CD14-positive monocyte (primary cell): ENCODE results near the gene SSTR4. TPM values are rescaled to one million over a fixed set of nuclear protein-coding genes. Genes with fewer than 3 reads are reported as not detected.

Experiments used
- DNase-seq, 3 donors: peaks; one replicate each; pipeline ENCODE4 v3.0.0-alpha.2; 2011 to 2022
- H2AFZ ChIP-seq: 2 replicates; pipeline ENCODE4 v1.6.0; 2012; ENCODE audit warnings: mild to moderate bottlenecking, low read depth, low read length, inconsistent platforms; ENCODE audit not compliant: insufficient read depth, poor library complexity, severe bottlenecking
- H3K27ac ChIP-seq, 2 donors: 1 replicate in 1 of 2; 2 replicates in 1 of 2; pipeline ENCODE4 v1.5.1; 2012 to 2013; ENCODE audit warnings: low read length in 2 of 2, control low read depth in 1 of 2, inconsistent platforms in 1 of 2, low read depth in 1 of 2, mild to moderate bottlenecking in 1 of 2
- H3K27me3 ChIP-seq, 2 donors: one replicate each; pipeline versions ENCODE4 v1.6.0 to v1.6.1; 2011 to 2013; ENCODE audit warnings: low read length in 2 of 2; ENCODE audit not compliant: control insufficient read depth in 2 of 2, insufficient read depth in 2 of 2
- H3K36me3 ChIP-seq, 2 donors: replicated peaks in 1 of 2; 1 replicate in 1 of 2; 2 replicates in 1 of 2; pipeline versions ENCODE4 v1.5.1 to v1.6.1; 2012 to 2013; ENCODE audit warnings: low read length in 2 of 2, control low read depth in 1 of 2, inconsistent platforms in 1 of 2, mild to moderate bottlenecking in 1 of 2; ENCODE audit not compliant: insufficient read depth in 2 of 2, control insufficient read depth in 1 of 2
- H3K4me1 ChIP-seq, 2 donors: 1 replicate in 1 of 2; 2 replicates in 1 of 2; pipeline versions ENCODE4 v1.5.1 to v1.6.1; 2012 to 2013; ENCODE audit warnings: low read length in 2 of 2, control low read depth in 1 of 2, inconsistent platforms in 1 of 2, mild to moderate bottlenecking in 1 of 2, moderate library complexity in 1 of 2; ENCODE audit not compliant: insufficient read depth in 2 of 2, control insufficient read depth in 1 of 2
- H3K4me2 ChIP-seq: replicated peaks from 2 replicates; pipeline ENCODE3; 2012; ENCODE audit warnings: low read length, moderate library complexity, mild to moderate bottlenecking; ENCODE audit not compliant: poor library complexity, severe bottlenecking; ENCODE audit errors: extremely low read depth
- H3K4me3 ChIP-seq, 3 experiments: fragments of 200-600 bp in 1 of 3; sonication (generic) in 1 of 3; replicated peaks in 1 of 3; 1 replicate in 2 of 3; 2 replicates in 1 of 3; pipeline ENCODE4 v1.5.1; 2011 to 2013; ENCODE audit warnings: low read length in 3 of 3, mild to moderate bottlenecking in 3 of 3, control low read depth in 2 of 3, low read depth in 2 of 3, inconsistent platforms in 1 of 3, moderate library complexity in 1 of 3
- H3K79me2 ChIP-seq: 2 replicates; pipeline ENCODE4 v1.6.0; 2012; ENCODE audit warnings: mild to moderate bottlenecking, control low read depth, inconsistent platforms, low read length, moderate library complexity; ENCODE audit not compliant: insufficient read depth
- H3K9ac ChIP-seq: 2 replicates; pipeline ENCODE4 v1.6.0; 2017; ENCODE audit warnings: low read length, mild to moderate bottlenecking; ENCODE audit not compliant: insufficient read depth, poor library complexity, severe bottlenecking
- H3K9me3 ChIP-seq, 2 donors: replicated peaks in 1 of 2; 1 replicate in 1 of 2; 2 replicates in 1 of 2; pipeline versions ENCODE4 v1.5.1 to v1.6.1; 2012 to 2013; ENCODE audit warnings: low read length in 2 of 2, control low read depth in 1 of 2; ENCODE audit not compliant: control insufficient read depth in 1 of 2, insufficient read depth in 1 of 2
- H4K20me1 ChIP-seq: 2 replicates; pipeline ENCODE4 v1.6.0; 2012; ENCODE audit warnings: mild to moderate bottlenecking, low read length, control low read depth, moderate library complexity; ENCODE audit not compliant: insufficient read depth
- H3K27ac Mint-ChIP-seq, 7 donors: one replicate each; pipeline ENCODE4 v1.8.0; 2020; ENCODE audit warnings: mild to moderate bottlenecking in 7 of 7, mixed read lengths in 7 of 7, moderate library complexity in 6 of 7, inconsistent platforms in 2 of 7
- H3K27me3 Mint-ChIP-seq, 3 donors: one replicate each; pipeline ENCODE4 v1.8.0; 2021 to 2022; ENCODE audit warnings: low read depth in 3 of 3, mild to moderate bottlenecking in 3 of 3, mixed read lengths in 3 of 3, moderate library complexity in 3 of 3, inconsistent platforms in 1 of 3
- H3K36me3 Mint-ChIP-seq, 2 donors: one replicate each; pipeline ENCODE4 v1.8.0; 2020; ENCODE audit warnings: mixed read lengths in 2 of 2, inconsistent platforms in 1 of 2, mild to moderate bottlenecking in 1 of 2
- H3K4me1 Mint-ChIP-seq: one replicate; pipeline ENCODE4 v1.8.0; 2020; ENCODE audit warnings: mild to moderate bottlenecking, mixed read lengths
- H3K4me3 Mint-ChIP-seq, 2 donors: one replicate each; pipeline ENCODE4 v1.8.0; 2020; ENCODE audit warnings: mild to moderate bottlenecking in 2 of 2, mixed read lengths in 2 of 2, moderate library complexity in 1 of 2
- H3K9me3 Mint-ChIP-seq, 7 donors: one replicate each; pipeline ENCODE4 v1.8.0; 2020 to 2022; ENCODE audit warnings: mixed read lengths in 7 of 7, mild to moderate bottlenecking in 6 of 7, moderate library complexity in 6 of 7, inconsistent platforms in 2 of 7
- WGBS: methylation state at CpG from one replicate; pipeline ENCODE4 v1.1.5; 2013; ENCODE audit warnings: missing lambda C conversion rate; ENCODE audit not compliant: insufficient coverage; 5-methylcytosine and 5-hydroxymethylcytosine counted together
- intact Hi-C, 2 donors: fragments of 100-400 bp; cut with micrococcal nuclease; formaldehyde crosslinking; loops; one replicate each; pipeline versions ENCODE4 v1.15.0 to v1.15.1; 2023
- polyA plus RNA-seq, 3 donors: library from polyadenylated mRNA; depleted of rRNA in 1 of 3; unstranded in 2 of 3; stranded (reverse) in 1 of 3; fragments of 300-500 nt in 2 of 3; fragments of >200 nt in 1 of 3; fragmentation: Illumina TruSeq in 2 of 3; gene quantifications; 1 replicate in 2 of 3; 2 replicates in 1 of 3; pipeline ENCODE4 v1.2.3, GENCODE V29; 2012 to 2021
- TF ChIP-seq, protein P1 (sequence below): fragments of 200-600 bp; IDR thresholded peaks from one replicate; pipeline ENCODE4 v1.8.0; 2022; ENCODE audit warnings: antibody characterized with exemption, mild to moderate bottlenecking

The SSTR4 gene
- polyA plus RNA-seq, 3 donors = not detected

DNA sequence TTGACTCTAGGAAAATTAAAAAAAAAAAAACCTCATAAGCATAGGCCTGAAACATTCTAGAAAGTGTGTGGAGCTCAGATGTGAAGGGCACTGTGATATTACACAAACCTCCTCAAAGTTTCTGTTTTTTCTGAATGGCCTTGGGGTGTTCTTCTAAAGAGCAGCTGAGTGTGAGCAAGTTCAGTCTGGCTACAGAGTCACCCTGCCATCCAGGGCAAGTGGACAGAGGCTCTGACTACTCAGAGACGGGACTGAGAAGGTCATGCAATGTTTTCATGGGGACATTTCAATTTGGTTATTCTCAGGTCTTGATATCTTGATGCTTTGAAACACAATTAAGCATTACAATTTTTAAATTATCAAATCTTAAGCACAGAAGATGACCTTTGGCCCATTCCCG is 36.6 kb upstream of the SSTR4 start:
- H3K4me1 Mint-ChIP-seq = peaks cover 11% of the 10 kb centered on the region
- no peaks in the 10 kb centered on the region for H3K4me1 ChIP-seq
- no peaks in the 10 kb centered on the region for H3K36me3 Mint-ChIP-seq
- peaks cover 2 to 7% (median 4%) of the 10 kb centered on the region in 3 donors for H3K27me3 Mint-ChIP-seq
- 83% methylated on average over 1 of the region's 2 CpGs for WGBS
- no peak overlapping the region for H3K27ac Mint-ChIP-seq
- no peaks in the 10 kb centered on the region for H3K36me3 ChIP-seq
- H3K9me3 Mint-ChIP-seq = peaks cover 0 to 7% (median 4%) of the 10 kb centered on the region in 7 donors
- H3K79me2 ChIP-seq = no peaks in the 10 kb centered on the region
- no peak overlapping the region for H3K27ac ChIP-seq
- no peak overlapping the region for H3K4me3 ChIP-seq
- H2AFZ ChIP-seq = no peak overlapping the region
- intact Hi-C loops = no loop called here
- H3K27me3 ChIP-seq = no peaks in the 10 kb centered on the region
- peaks cover 0 to 8% of the 10 kb centered on the region in 2 donors for H3K9me3 ChIP-seq
- TF ChIP-seq, protein P1, sequence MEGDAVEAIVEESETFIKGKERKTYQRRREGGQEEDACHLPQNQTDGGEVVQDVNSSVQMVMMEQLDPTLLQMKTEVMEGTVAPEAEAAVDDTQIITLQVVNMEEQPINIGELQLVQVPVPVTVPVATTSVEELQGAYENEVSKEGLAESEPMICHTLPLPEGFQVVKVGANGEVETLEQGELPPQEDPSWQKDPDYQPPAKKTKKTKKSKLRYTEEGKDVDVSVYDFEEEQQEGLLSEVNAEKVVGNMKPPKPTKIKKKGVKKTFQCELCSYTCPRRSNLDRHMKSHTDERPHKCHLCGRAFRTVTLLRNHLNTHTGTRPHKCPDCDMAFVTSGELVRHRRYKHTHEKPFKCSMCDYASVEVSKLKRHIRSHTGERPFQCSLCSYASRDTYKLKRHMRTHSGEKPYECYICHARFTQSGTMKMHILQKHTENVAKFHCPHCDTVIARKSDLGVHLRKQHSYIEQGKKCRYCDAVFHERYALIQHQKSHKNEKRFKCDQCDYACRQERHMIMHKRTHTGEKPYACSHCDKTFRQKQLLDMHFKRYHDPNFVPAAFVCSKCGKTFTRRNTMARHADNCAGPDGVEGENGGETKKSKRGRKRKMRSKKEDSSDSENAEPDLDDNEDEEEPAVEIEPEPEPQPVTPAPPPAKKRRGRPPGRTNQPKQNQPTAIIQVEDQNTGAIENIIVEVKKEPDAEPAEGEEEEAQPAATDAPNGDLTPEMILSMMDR = no peak
- H4K20me1 ChIP-seq = no peaks in the 10 kb centered on the region
- H3K9ac ChIP-seq = no peak overlapping the region
- no peak overlapping the region for H3K4me3 Mint-ChIP-seq
- DNase-seq = no peak
- H3K4me2 ChIP-seq = no peak overlapping the region

DNA sequence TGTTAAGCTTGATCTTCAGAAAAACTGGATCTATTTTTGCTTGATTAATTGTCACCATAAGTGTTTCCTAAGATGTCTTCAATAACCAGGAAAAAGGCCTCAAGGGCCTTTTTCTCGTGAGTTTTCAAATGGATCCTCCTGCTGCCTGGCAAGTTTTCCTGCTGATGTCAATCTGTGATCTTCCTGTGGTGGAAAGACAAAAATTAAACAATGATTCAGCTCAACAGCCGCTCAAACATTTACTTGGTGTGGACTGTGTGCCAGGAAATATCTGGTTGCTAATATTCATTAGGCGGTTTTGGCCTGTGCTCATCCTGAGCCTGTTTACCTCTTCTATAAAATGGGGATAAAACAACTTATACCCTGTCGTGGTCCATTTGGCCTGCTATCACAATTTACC is 35.4 kb upstream of the SSTR4 start:
- no peak overlapping the region for H3K27ac ChIP-seq
- no peak overlapping the region for H3K4me3 Mint-ChIP-seq
- no peak overlapping the region for H2AFZ ChIP-seq
- DNase-seq = no peak
- H3K4me1 Mint-ChIP-seq = peaks cover 11% of the 10 kb centered on the region
- TF ChIP-seq, protein P1 = no peak
- H3K9me3 ChIP-seq = no peaks in the 10 kb centered on the region
- no peaks in the 10 kb centered on the region for H3K27me3 ChIP-seq
- 71% methylated on average over 2 of the region's 4 CpGs for WGBS
- H4K20me1 ChIP-seq = no peaks in the 10 kb centered on the region
- no peaks in the 10 kb centered on the region for H3K79me2 ChIP-seq
- peaks cover 2 to 7% (median 4%) of the 10 kb centered on the region in 3 donors for H3K27me3 Mint-ChIP-seq
- intact Hi-C loops = no loop called here
- no peaks in the 10 kb centered on the region for H3K4me1 ChIP-seq
- no peak overlapping the region for H3K27ac Mint-ChIP-seq
- no peaks in the 10 kb centered on the region for H3K36me3 Mint-ChIP-seq
- no peak overlapping the region for H3K9ac ChIP-seq
- no peaks in the 10 kb centered on the region for H3K9me3 Mint-ChIP-seq
- H3K4me2 ChIP-seq = no peak overlapping the region
- H3K4me3 ChIP-seq = no peak overlapping the region
- H3K36me3 ChIP-seq = no peaks in the 10 kb centered on the region
